Measurements from ENCODE around the gene PLCB4.

DNA sequence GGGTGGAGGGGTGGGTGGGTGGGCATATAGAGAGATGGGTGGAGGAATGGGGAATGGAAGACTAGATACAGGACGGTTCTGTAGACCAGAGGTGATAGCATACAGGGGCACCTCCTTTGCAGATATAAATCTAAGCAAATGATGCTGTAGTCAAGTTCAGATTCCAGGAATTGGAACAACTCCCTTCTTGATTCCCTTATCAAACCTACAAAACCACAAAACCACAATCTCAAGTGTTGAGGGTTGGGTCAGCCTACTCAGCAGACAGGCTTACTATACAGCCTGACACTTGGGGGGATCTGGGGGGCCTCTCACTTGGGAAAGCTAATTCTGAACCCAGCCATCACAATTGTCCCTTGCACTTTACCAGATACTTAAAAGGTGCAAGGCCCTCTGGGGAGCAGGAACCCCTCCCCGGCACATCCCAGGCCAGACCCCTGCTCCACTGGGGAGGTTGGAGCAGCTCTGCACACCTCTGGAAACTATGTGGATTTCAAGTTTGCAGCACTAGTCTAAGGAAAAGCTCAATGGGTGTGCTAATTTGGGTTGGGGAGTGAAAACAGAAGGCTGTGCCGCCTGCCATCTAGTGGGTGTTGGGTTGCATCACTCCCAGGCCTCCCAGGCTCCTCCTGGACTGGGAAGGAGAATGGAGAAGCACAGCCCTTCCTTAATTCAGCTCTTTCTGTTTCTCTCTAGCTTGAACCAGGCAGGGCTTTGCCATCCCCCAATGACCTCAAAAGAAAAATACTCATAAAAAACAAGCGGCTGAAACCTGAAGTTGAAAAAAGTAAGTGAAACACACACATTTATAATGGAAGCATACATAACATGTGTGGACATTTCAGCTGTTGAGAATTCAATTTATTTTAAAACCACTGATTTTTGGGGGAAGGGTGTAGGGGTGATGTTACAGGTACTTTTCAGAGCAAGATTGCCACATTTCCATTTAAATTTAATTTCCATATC is 324.3 kb downstream of the PLCB4 start:
- TF ChIP-seq, protein P1, sequence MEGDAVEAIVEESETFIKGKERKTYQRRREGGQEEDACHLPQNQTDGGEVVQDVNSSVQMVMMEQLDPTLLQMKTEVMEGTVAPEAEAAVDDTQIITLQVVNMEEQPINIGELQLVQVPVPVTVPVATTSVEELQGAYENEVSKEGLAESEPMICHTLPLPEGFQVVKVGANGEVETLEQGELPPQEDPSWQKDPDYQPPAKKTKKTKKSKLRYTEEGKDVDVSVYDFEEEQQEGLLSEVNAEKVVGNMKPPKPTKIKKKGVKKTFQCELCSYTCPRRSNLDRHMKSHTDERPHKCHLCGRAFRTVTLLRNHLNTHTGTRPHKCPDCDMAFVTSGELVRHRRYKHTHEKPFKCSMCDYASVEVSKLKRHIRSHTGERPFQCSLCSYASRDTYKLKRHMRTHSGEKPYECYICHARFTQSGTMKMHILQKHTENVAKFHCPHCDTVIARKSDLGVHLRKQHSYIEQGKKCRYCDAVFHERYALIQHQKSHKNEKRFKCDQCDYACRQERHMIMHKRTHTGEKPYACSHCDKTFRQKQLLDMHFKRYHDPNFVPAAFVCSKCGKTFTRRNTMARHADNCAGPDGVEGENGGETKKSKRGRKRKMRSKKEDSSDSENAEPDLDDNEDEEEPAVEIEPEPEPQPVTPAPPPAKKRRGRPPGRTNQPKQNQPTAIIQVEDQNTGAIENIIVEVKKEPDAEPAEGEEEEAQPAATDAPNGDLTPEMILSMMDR (conservative IDR thresholded peaks at IDR 0.05 in 1 of 2, IDR thresholded peaks at IDR 0.05 in 1 of 2; ENCODE audit: low read depth in 1 of 2, low read length in 2 of 2), result peak; percentile 91 to 95
- TF ChIP-seq EZH2 (IDR thresholded peaks at IDR 0.05; ENCODE audit: low read length, missing control alignments), result no peak

Data from fibroblast of lung (primary cell).